Stimulated activated naive B cell treated with anti-CD40 and anti-IgM and Interleukin-4, amounts not matched to agents 10 μg/mL and 1 μg/mL and 100 μg/mL, for 72 hours (primary cell): Measurements from ENCODE around the gene ROBO2.

Experiments used
- ATAC-seq, 2 donors: fragments of 150-1000 bp; cut with Tn5 transposase; replicated peaks; 2 replicates each; pipeline ENCODE4 v1.10.0; 2021; ENCODE audit warnings: moderate library complexity in 1 of 2
- DNase-seq: peaks from one replicate; pipeline ENCODE4 v3.0.0; 2021
- H3K27ac Mint-ChIP-seq: one replicate; pipeline ENCODE4 v1.8.0; 2022; ENCODE audit warnings: mild to moderate bottlenecking, mixed read lengths
- H3K27me3 Mint-ChIP-seq, 2 donors: one replicate each; pipeline ENCODE4 v1.8.0; 2022; ENCODE audit warnings: mixed read lengths in 2 of 2
- H3K36me3 Mint-ChIP-seq, 2 donors: one replicate each; pipeline ENCODE4 v1.8.0; 2022; ENCODE audit warnings: mixed read lengths in 2 of 2, mild to moderate bottlenecking in 1 of 2
- H3K4me1 Mint-ChIP-seq, 2 donors: one replicate each; pipeline ENCODE4 v1.8.0; 2022; ENCODE audit warnings: mixed read lengths in 2 of 2, mild to moderate bottlenecking in 1 of 2
- H3K4me3 Mint-ChIP-seq, 2 donors: one replicate each; pipeline ENCODE4 v1.8.0; 2022; ENCODE audit warnings: mild to moderate bottlenecking in 2 of 2, mixed read lengths in 2 of 2, moderate library complexity in 1 of 2
- H3K9me3 Mint-ChIP-seq, 2 donors: one replicate each; pipeline ENCODE4 v1.8.0; 2022; ENCODE audit warnings: mixed read lengths in 2 of 2, mild to moderate bottlenecking in 1 of 2

The ROBO2 gene

GRCh38 chr3:77203851-77204250 is 164.0 kb downstream of the ROBO2 start:
- H3K27ac Mint-ChIP-seq = no peak overlapping the region
- no peak overlapping the region for H3K4me3 Mint-ChIP-seq
- no peaks in the 10 kb centered on the region for H3K9me3 Mint-ChIP-seq
- no peaks in the 10 kb centered on the region for H3K27me3 Mint-ChIP-seq
- DNase-seq = no peak
- no peaks in the 10 kb centered on the region for H3K4me1 Mint-ChIP-seq
- no peaks in the 10 kb centered on the region for H3K36me3 Mint-ChIP-seq
- no peak for ATAC-seq

GRCh38 chr3:77204788-77205187 is 164.9 kb downstream of the ROBO2 start:
- Mint-ChIP-seq H3K4me1 (no peaks in the 10 kb centered on the region), H3K27me3 (no peaks in the 10 kb centered on the region), H3K9me3 (no peaks in the 10 kb centered on the region), H3K4me3 (no peak overlapping the region), H3K36me3 (no peaks in the 10 kb centered on the region), H3K27ac (no peak overlapping the region)
- DNase-seq = no peak
- no peak for ATAC-seq

- ATAC-seq (no peak), DNase-seq (no peak)
- peaks cover 0 to 3% of the 10 kb centered on the region in 2 donors for H3K9me3 Mint-ChIP-seq
- H3K4me3 Mint-ChIP-seq = no peak overlapping the region
- no peaks in the 10 kb centered on the region for H3K4me1 Mint-ChIP-seq
- H3K36me3 Mint-ChIP-seq = no peaks in the 10 kb centered on the region
- H3K27me3 Mint-ChIP-seq = no peaks in the 10 kb centered on the region
- no peak overlapping the region for H3K27ac Mint-ChIP-seq
Measured at GRCh38 chr3:77207753-77208152, 167.9 kb downstream of the ROBO2 start.

- Mint-ChIP-seq H3K27ac (no peak overlapping the region), H3K4me1 (no peaks in the 10 kb centered on the region), H3K27me3 (no peaks in the 10 kb centered on the region), H3K36me3 (no peaks in the 10 kb centered on the region), H3K4me3 (no peak overlapping the region), H3K9me3 (no peaks in the 10 kb centered on the region)
- DNase-seq (no peak), ATAC-seq (no peak)
Measured at GRCh38 chr3:77222701-77223100, 182.8 kb downstream of the ROBO2 start.

- Mint-ChIP-seq H3K9me3 (peaks cover 0 to 3% of the 10 kb centered on the region in 2 donors), H3K4me3 (no peak overlapping the region), H3K27me3 (no peaks in the 10 kb centered on the region), H3K36me3 (no peaks in the 10 kb centered on the region), H3K27ac (no peak overlapping the region), H3K4me1 (no peaks in the 10 kb centered on the region)
- no peak for ATAC-seq
- no peak for DNase-seq
Measured at GRCh38 chr3:77227567-77227966, 187.7 kb downstream of the ROBO2 start.

- Mint-ChIP-seq H3K27ac (no peak overlapping the region), H3K4me1 (no peaks in the 10 kb centered on the region)
Measured at GRCh38 chr3:77232557-77232956, 192.7 kb downstream of the ROBO2 start.

GRCh38 chr3:77234004-77234403 is 194.1 kb downstream of the ROBO2 start:
- ATAC-seq = no peak

More at GRCh38 chr3:77232557-77232956, 192.7 kb downstream of the ROBO2 start:
- H3K4me3 Mint-ChIP-seq = no peak overlapping the region
- no peak for ATAC-seq
- peaks cover 0 to 3% of the 10 kb centered on the region in 2 donors for H3K9me3 Mint-ChIP-seq
- no peaks in the 10 kb centered on the region for H3K27me3 Mint-ChIP-seq
- DNase-seq = no peak
- H3K36me3 Mint-ChIP-seq = no peaks in the 10 kb centered on the region

GRCh38 chr3:77236118-77236517 is 196.2 kb downstream of the ROBO2 start:
- Mint-ChIP-seq H3K9me3 (peaks cover 0 to 3% of the 10 kb centered on the region in 2 donors), H3K4me3 (no peak overlapping the region), H3K27me3 (no peaks in the 10 kb centered on the region), H3K36me3 (no peaks in the 10 kb centered on the region), H3K27ac (no peak overlapping the region), H3K4me1 (no peaks in the 10 kb centered on the region)
- DNase-seq = no peak
- no peak for ATAC-seq

More at GRCh38 chr3:77234004-77234403, 194.1 kb downstream of the ROBO2 start:
- Mint-ChIP-seq H3K27me3 (no peaks in the 10 kb centered on the region), H3K36me3 (no peaks in the 10 kb centered on the region), H3K9me3 (peaks cover 0 to 3% of the 10 kb centered on the region in 2 donors), H3K4me3 (no peak overlapping the region), H3K27ac (no peak overlapping the region), H3K4me1 (no peaks in the 10 kb centered on the region)
- no peak for DNase-seq

- ATAC-seq (no peak), DNase-seq (no peak)
- Mint-ChIP-seq H3K4me3 (no peak overlapping the region), H3K36me3 (no peaks in the 10 kb centered on the region), H3K27ac (no peak overlapping the region), H3K4me1 (no peaks in the 10 kb centered on the region), H3K9me3 (no peaks in the 10 kb centered on the region), H3K27me3 (no peaks in the 10 kb centered on the region)
Measured at GRCh38 chr3:77240072-77240650, 200.3 kb downstream of the ROBO2 start.

GRCh38 chr3:77242371-77242770 is 202.5 kb downstream of the ROBO2 start:
- H3K4me1 Mint-ChIP-seq = no peaks in the 10 kb centered on the region
- DNase-seq (no peak), ATAC-seq (no peak)
- H3K4me3 Mint-ChIP-seq = no peak overlapping the region
- H3K27ac Mint-ChIP-seq = no peak overlapping the region
- H3K36me3 Mint-ChIP-seq = no peaks in the 10 kb centered on the region
- no peaks in the 10 kb centered on the region for H3K27me3 Mint-ChIP-seq
- no peaks in the 10 kb centered on the region for H3K9me3 Mint-ChIP-seq

GRCh38 chr3:77244981-77245380 is 205.1 kb downstream of the ROBO2 start:
- DNase-seq = no peak

GRCh38 chr3:77247061-77247460 is 207.2 kb downstream of the ROBO2 start:
- no peak for ATAC-seq

More at GRCh38 chr3:77244981-77245380, 205.1 kb downstream of the ROBO2 start:
- no peaks in the 10 kb centered on the region for H3K9me3 Mint-ChIP-seq
- H3K27me3 Mint-ChIP-seq = no peaks in the 10 kb centered on the region
- no peaks in the 10 kb centered on the region for H3K36me3 Mint-ChIP-seq
- H3K27ac Mint-ChIP-seq = no peak overlapping the region
- no peak for ATAC-seq
- no peaks in the 10 kb centered on the region for H3K4me1 Mint-ChIP-seq
- no peak overlapping the region for H3K4me3 Mint-ChIP-seq

GRCh38 chr3:77247817-77248216 is 207.9 kb downstream of the ROBO2 start:
- DNase-seq = no peak
- Mint-ChIP-seq H3K4me3 (no peak overlapping the region), H3K9me3 (no peaks in the 10 kb centered on the region), H3K27me3 (no peaks in the 10 kb centered on the region), H3K36me3 (no peaks in the 10 kb centered on the region), H3K27ac (no peak overlapping the region), H3K4me1 (no peaks in the 10 kb centered on the region)
- ATAC-seq = no peak

More at GRCh38 chr3:77247061-77247460, 207.2 kb downstream of the ROBO2 start:
- no peak overlapping the region for H3K4me3 Mint-ChIP-seq
- H3K36me3 Mint-ChIP-seq = no peaks in the 10 kb centered on the region
- H3K27ac Mint-ChIP-seq = no peak overlapping the region
- H3K27me3 Mint-ChIP-seq = no peaks in the 10 kb centered on the region
- no peak for DNase-seq
- H3K9me3 Mint-ChIP-seq = no peaks in the 10 kb centered on the region
- H3K4me1 Mint-ChIP-seq = no peaks in the 10 kb centered on the region

- ATAC-seq = no peak
- Mint-ChIP-seq H3K27me3 (no peaks in the 10 kb centered on the region), H3K4me1 (no peaks in the 10 kb centered on the region), H3K9me3 (no peaks in the 10 kb centered on the region), H3K4me3 (no peak overlapping the region), H3K27ac (no peak overlapping the region), H3K36me3 (no peaks in the 10 kb centered on the region)
- no peak for DNase-seq
Measured at GRCh38 chr3:77248420-77248819, 208.5 kb downstream of the ROBO2 start.

GRCh38 chr3:77251136-77251535 is 211.2 kb downstream of the ROBO2 start:
- ATAC-seq = no peak
- H3K27ac Mint-ChIP-seq = no peak overlapping the region
- H3K27me3 Mint-ChIP-seq = peaks cover 0 to 3% of the 10 kb centered on the region in 2 donors
- DNase-seq = no peak
- H3K4me1 Mint-ChIP-seq = no peaks in the 10 kb centered on the region
- no peak overlapping the region for H3K4me3 Mint-ChIP-seq
- H3K9me3 Mint-ChIP-seq = no peaks in the 10 kb centered on the region
- no peaks in the 10 kb centered on the region for H3K36me3 Mint-ChIP-seq
